Stimulated activated CD8-positive, alpha-beta memory T cell treated with anti-CD3 and anti-CD28 coated beads, Interleukin-15, amount 100 ng/mL, for 1 hour (primary cell): ENCODE results near the gene ADGRD2.

Source experiments
- DNase-seq: peaks from one replicate; pipeline ENCODE4 v3.0.0-alpha.2; 2020; ENCODE audit warnings: low read depth

The ADGRD2 gene

DNA sequence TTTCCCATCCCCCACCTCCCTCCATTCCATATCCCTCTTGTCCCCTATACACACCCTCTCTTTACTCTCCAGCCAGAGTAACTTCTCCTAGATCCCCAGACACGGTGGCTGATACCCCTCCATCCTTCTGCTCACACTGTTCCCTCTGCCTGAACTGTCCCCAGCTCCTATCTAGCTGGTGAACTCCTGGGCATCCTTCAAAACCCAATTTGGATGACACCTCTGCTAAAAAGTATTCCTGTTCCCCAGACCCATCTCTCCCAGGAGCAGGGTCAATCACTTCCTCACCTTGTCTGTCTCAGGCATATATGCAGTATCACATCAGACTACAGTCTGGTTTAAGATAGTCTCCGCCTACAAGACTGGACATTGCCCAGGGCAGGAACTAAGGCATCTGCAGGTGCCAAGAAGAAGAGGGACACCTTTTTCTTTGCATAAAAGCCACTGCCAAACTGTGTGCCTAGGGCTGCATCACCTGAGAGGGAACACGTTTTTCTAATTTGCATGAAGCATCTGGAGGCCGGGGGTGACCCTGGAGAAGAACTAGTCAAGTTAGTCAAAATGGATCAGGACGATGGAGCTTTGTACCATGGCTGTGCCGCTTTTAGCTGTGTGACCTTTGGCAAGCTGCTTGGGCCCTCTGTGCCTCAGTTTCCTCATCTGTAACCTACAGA, 29.8 kb downstream of the ADGRD2 start:
- no peak for DNase-seq

DNA sequence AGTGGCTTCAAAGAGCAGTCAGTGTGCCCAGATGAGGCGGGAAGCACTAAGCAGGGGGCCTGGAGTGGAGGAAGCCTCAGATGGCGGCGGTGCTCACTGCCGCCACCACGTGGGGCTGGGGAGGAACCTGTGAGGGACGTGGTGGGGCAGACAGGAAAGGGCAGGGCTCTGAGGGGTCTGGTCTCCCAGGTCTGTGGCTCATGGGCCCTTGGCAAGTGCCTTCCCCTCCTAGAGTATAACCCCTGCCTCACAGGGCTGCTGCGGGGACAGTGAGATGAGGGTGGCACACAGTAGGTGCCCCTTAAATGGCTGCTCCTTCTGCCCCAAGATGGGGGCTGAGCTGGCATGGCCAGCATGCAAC, 30.4 kb downstream of the ADGRD2 start:
- DNase-seq = no peak

DNA sequence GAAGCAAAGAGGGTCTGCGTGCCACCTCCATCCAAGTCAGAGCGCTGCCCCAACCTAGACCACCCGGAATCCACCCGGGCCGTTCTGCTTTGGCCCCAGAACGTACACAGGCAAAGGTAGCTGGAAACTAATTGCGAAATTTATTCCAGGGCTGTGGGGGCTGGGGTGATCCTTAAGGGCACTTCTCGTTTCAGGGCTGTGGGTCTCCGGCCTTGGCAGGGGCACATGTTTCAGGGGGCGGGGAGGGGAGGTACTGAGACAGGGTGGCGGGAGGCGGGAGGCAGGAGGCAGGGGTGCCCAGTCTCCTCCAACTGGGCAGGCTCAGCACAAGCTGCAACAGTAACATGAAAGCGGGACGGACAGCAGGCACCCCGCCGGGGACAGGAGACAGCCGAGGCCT, 30.9 kb downstream of the ADGRD2 start:
- no peak for DNase-seq

DNA sequence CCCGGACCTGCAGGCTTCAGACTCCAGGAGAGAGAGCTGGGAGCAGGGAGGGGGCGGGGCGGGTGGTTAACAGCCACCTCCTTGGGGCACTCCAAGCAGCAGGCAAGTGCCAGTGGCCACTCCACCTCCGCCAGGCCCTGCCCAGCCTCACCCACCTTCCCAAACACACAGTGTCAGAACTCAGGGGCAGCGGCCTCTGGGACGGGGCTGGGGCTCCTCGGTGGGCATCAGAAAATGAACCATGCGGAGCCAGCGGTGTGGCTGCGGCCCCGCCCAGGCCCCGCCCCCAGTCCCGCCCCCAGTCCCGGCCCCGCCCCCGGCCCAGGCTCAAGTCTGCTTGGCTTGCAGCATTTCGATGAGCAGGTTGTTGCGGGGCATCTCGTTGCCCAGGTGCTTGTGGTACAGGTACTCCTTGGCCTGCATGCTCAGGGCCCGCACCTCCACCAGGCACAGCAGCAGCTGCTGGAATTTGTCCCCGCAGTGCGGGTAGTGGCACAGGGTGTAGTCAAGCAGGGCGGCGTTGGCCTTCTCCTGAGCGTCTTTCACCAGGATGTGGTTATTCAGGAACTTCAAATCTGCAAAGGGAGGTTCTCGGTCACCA, 32.3 kb downstream of the ADGRD2 start:
- DNase-seq = no peak

DNA sequence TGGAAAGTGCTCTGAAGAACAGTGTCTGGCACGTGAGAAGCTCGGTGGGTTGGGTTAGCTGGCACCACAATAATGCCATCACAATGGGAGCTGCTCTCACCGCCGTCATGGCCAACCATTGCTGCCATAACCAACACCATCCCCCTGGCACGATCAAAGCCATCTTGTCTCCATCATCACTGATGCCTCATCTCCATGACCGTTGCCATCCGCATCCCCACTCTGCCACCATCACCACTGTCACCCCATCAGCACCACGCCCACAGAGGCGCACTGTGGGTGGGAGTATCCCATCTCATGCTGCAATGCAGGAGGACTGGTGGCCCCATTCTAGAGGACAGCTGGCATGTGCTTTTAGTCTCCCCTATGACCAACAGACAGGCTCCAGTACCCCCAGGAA, 33.2 kb downstream of the ADGRD2 start:
- DNase-seq = no peak

DNA sequence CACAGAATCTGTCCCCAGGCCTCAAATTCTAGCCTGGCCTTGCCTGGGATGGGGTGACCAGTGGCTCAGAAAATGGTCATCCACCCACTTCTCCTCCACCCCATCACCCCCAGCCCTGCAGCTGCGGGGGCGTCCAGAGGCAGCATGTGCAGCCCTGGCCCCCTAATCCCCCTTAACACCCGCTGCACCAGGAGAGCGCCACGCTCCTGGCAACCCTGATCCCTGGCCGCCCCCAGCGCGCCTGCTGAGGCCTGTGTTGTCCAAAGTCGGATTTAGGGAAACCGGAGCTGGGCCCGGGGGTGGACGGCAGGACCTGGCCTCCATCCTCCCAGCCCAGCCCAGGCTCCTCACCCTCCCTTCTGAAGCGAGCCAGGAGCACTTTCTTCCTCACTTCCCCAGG, 35.0 kb downstream of the ADGRD2 start:
- no peak for DNase-seq

DNA sequence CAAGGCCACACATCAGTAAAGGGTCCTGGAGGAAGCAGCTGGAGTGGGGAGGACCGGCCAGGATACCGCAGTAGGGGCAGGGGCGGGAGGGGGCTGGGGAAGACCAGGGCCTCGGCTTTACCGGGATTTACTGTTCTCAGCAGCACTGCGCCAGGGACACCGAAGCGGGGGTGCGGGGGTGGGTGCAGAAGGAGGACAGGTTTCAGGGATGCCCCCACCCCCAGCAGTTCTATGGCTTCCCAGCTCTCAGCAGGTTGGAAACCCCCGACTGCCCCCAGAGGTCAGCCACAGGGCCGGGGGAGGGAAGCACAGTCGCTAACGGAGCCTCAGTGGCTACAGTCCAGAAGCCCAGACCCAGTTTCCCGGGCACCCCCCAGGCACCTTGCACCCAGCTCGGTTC, 35.7 kb downstream of the ADGRD2 start:
- DNase-seq = no peak

DNA sequence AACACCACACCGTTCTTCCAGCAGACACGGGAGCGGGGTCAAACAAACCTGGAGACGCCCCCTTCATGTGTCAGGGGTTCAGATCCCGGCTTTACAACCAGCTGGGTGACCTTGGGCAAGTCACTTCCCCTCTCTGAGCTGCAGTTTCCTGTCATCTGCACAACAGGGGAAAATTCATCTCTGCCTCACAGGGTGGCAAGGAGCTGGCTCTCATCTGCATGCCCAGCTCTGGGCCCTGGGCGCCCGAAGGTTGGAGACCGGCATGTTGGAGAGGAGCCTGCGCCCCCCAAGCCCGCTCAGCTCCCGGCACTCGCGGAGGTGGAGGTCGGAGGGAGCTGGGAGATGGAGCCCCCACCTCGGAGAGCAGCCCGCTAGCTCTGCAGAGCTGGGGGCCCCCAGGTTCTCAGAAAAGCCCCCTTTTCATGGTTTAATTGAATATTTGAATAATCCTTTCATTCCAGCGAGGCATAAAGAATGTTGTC, 36.6 kb downstream of the ADGRD2 start:
- DNase-seq = no peak

DNA sequence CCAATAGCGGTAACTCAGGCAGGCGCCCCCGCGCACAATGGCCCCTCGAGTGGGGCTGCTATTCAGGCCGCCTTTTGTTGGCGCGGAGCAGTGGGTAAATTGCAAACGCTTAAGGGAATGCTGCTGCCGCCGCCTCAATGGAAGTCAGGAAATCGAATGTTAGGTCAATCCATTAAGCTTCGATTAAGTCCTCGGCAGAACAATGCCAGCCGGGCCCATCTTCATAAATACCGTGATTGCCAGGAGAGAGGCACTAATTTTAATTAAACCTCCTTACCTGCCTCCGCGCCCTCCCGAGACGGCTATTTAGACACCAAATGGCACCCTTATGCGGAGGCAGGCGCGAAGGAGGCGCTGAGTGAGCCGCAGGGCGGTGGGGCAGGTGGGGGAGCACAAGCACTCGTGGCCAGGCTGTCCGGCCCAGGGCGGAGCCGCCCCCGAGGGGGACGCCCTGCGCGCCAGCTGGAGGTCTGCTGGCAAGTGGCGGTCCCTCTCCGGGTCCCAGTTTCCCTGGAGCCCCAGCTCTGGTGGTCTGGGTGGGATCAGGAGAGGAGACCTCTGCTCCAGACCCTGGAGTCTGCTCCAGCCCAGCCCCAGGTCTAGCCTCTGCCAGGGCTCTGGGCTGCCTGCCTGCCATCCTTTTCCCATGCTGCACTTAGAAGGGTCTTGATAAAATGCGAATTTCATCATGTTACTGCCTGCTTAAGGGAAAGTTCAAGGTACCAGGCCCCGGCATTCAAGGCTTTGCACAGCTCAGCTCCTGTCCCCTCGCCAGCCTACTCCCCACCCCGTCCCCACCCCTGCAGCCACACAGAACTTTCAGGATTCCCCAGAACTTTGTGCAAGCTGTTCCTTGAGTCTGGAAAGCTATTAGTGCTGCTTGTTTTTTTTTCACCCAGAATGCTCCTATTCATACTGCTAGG, 37.3 kb downstream of the ADGRD2 start:
- no peak for DNase-seq

DNA sequence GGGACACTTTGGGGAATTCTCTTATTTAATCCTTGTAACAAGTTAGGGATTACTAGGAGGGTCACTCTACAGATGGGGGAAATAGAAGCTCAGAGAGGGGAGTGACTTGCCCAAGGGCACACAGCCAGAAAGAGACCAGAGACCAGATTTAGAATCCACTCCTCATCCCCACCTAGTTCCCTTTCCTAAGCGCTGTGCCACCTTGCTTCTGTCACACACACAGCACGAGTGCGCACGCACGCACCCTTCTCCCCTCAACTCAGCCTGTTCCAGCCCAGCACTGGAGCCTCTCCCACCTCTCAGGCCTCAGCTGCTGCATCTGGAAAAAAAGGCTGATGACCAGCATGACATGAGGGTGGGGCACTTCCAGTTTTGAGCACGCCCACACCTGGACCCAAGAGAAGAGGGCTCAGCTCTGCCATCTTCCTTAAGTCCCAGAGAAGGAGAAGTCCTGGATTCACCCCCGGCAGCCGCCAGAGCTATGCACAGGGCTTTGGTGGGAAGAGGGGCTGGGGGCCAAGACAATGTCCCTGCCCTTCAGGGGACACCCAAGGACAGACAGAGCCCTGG, 38.5 kb downstream of the ADGRD2 start:
- DNase-seq = no peak

DNA sequence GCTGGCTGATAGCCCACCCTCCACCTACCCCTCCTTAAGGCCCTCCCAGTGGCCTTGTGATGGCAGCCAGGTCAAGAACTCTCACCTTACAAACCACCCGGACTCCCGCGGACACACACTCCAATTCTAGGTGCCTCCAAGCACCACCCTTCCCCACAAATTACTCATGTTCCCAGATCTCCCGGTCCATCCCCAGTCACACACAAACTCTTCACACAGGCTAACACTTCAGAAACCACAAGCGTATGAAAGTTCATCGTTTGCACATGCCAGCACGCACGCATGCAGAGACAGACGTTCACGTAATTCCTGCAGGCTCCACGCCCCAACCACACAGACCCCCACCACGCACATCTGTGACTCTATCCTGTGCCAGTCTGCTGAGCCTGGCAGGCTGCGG, 39.0 kb downstream of the ADGRD2 start:
- no peak for DNase-seq

DNA sequence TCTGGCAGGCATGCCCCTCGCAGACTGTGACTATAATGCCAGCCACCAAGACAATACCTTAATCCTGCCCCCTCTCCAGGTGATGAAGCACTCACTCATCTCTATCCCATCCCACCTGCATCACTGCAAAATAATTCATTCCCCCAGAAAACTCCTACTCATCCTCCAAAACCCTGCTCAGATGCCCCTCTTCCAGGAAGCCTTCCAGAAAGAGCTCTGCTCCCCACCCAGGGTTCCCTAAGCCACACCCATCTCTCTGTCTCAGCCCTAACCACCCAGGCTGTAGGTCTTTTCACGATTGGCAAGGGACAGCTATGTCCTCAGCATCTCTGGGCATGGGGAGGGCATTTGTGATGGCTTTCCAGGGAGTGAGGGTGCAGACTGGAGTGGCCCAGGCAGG, 39.8 kb downstream of the ADGRD2 start:
- no peak for DNase-seq

DNA sequence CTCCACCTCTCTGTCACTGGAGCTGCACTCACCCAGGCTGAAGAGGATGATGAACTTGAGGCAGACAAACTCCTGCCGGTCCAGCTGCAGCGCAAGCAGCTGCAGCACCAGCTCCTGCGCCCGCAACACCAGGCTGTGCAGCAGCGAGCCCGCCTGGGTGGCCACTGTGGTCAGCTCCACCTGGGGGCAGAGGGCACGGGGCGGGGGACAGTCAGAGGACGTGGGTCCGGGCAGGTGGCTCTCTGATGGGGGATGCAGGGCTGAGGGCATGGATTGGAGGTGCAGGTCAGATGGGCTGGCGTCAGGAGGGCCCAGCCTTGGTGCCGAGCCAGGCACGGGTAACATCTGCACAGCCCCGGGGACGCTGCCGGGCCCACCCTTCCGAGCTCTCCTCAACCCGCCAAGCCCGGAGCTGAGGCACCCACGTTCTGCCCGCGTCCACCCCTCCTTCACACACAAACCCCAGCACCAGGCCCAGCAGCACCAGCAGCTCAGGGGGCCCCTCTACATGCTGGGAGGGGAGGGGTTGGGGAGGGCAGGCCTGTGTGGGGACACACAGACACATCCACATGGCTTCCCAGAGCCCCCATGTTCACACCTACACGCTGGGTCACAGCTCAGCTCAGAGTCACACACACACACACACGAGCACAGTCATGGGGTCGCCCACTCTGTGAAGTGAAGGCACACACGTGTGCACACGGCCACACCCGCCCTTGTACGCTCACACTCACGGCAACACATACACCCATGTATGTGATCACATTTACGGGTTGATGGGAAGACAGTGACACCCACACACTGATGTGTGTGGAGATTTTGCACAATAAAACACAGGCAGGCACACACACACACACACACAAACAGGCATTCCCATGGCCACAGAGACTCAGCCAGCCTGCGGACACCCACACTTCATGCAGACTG, 41.1 kb downstream of the ADGRD2 start:
- DNase-seq = no peak

DNA sequence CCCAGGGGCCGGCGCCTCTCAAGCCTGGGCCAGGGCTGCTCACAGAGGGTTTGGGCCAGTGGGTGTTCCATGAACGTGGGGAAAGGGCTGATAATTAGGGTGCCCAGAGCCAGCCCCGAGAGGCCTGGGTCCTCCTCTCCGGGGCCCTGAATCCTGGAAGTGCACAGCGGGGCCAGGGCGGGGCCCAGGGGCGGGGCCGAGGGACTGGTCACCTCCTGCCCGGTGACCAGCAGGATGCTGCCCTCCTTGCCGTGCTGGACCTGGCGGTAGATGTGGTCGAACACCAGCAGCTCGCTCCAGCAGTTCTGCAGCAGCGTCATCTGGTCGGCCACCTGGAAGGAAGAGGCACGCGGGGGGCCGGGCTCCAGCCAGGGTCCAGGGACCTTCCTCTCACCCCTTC, 42.6 kb downstream of the ADGRD2 start:
- no peak for DNase-seq

DNA sequence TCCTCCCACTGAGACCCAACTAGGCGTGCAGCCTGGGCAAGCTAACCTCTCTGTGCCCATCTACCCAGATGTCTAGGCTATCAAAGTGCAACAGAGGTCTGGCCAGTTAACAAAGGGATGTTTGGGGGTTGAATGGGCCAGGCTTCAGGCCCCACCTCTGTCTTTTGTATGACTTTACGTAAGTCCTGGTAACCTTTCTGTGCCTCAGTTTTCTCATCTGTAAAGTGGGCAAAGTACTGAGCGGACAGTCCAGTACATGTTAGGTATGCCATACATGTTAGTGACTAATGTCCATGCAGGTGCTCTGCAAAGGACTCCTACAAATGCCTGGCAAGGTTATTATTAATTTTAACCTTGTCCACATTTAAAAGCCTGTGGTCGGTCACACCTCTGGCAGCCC, 43.0 kb downstream of the ADGRD2 start:
- DNase-seq = no peak

DNA sequence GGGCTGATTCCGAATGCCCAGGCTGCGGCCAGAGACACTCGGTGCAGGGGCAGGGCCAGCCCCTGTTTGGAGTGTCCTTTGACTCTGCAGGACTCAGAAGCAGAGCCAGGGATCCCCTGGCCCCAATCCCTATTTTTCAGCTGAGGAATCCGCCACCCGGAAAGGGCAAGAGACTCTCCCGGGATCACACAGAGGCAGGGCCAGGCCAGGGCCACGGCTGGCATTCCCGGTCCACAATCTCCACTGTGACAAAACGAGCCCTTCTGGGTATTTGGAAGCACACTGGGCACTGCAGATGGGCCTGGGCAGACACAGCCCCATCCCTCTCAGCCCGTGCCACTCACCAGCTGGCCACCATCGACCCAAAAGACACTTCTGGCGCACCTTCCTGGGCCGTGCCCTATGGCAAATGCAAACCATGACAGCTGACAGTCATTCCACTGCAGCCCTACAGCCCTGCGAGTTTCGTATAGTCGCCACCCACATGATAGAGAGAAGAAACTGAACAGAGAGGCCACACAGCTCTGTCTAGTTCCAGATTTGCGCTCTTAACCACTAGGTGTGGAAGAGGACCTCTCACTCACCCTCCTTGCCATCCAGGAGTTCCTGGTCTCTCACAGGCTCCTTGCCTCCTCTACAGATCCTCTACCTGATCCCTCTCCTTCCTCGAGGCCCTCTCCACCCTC, 43.7 kb downstream of the ADGRD2 start:
- DNase-seq = no peak

DNA sequence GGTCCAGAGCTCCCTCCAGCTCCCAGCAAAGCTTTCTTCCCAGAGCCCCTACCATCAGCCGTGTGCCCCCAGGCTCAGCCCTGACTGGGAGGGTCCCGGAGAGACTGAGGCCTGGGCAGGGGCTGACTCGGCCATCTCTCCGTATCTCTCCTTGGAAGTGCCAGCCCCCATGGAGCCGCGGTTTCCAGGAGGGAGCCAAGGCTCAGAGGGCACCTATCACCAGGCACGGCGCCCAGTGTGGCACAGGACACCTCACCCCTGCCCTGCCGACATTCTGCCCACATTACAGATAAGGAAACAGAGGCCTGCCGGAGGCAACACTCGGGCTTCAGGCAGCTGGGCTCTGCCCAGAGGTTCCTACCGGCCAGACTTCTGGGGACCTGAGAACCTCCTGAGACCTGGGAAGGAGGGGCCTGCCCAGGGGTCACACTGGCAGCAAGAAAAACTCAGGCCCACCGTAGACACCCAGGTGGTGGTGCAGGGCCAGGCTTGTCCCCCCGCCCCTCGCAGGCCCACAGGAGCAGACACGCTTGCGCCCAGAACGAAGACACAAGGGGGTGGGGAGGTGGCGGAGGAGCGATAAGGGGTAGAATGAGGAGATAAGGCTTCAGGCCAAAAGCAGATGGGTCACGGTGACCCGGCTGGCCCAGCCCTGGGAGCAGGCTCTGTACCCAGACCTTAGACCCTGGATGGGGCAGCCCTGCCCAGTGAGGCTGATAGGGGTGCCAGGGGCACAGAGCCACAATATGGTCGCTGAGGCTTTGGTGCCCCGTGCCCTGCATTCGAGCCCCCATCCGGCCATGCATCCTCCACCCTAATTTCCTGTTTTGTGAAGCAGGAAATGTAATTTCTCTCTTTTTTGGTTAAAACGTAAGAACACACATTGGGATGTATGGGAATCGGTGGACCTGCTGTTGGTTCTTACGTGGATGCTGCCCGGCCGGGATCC, 45.1 kb downstream of the ADGRD2 start:
- no peak for DNase-seq

DNA sequence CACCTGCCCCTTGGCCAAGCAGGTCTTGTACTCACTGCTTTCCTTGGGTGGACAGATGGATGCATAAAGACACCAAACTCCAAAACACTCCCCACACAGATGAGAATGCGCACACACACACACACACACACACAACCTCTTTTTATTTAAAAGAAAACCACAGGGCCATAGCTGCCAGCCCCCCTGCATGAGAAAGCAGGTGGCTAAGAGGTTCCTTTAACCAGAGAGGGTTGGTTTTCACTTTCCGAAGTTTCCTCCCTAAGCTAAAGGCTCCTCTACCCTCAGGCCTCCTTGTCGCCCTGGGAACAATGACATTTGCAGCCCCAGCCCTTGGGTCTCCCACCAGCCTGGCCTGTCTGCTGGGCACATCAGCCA, 45.8 kb downstream of the ADGRD2 start:
- DNase-seq = no peak

DNA sequence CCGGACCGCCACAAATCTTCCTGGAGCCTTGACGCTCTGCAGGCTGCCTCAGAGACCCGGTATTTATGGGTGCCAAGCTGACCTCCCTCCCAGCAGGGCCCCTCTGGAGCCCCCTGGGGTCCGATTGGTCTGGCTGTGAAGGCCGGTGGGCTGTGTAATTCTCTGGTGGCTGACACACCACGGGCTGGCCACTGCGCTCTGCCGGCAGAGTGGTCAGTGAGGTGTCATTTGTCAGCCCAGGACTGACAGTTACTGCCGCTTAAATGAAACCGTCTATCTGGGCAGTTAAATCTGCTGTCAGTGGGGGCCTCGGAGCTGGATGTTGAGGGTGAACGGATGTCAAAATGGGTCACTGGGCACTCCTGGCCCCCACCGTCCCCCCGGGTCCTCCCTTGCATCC, 46.2 kb downstream of the ADGRD2 start:
- no peak for DNase-seq

DNA sequence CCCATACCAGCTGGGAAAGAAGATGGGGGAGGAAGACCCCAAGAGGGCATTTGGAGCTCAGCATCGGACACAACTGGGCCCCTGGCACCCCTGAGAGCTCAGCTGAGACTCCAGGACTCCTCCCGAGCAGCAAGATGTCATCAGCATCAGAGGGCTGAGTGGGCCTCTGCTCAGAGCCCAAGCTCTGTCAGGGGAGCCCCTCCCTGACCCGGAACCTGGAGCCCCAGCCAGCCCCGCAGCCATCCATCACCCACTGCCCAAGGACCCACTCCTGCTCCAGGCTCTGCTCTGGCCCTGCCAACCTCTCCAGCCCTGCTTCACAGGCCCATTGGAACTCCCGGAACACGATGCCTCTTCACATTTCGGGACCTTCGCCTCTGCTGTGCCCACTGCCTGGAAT, 47.2 kb downstream of the ADGRD2 start:
- DNase-seq = no peak
